Mesendoderm (in vitro differentiated cells): Measurements from ENCODE around the gene SLC44A3.

Experiments used
- DNase-seq: peaks from one replicate; pipeline ENCODE4 v3.0.0; 2013
- H2AK5ac ChIP-seq: 2 replicates; pipeline ENCODE4 v1.6.1; 2013; ENCODE audit warnings: low read length, inconsistent platforms
- H2BK120ac ChIP-seq: 2 replicates; pipeline ENCODE4 v1.6.1; 2013; ENCODE audit warnings: low read depth, mild to moderate bottlenecking, low read length, moderate library complexity, mixed read lengths
- H2BK15ac ChIP-seq: replicated peaks from 2 replicates; pipeline ENCODE4 v1.6.1; 2013; ENCODE audit warnings: low read depth, mild to moderate bottlenecking, moderate library complexity
- H2BK5ac ChIP-seq: 2 replicates; pipeline ENCODE4 v1.6.1; 2013; ENCODE audit warnings: low read length, inconsistent platforms
- H3K18ac ChIP-seq: 2 replicates; pipeline ENCODE4 v1.6.1; 2013; ENCODE audit warnings: mild to moderate bottlenecking, low read length, mixed read lengths
- H3K23ac ChIP-seq: one replicate; pipeline ENCODE4 v1.6.1; 2013; ENCODE audit warnings: low read length
- H3K27ac ChIP-seq: 2 replicates; pipeline ENCODE4 v1.5.1; 2013; ENCODE audit warnings: low read depth, mild to moderate bottlenecking, inconsistent platforms, low read length, moderate library complexity
- H3K27me3 ChIP-seq: 2 replicates; pipeline ENCODE4 v1.6.1; 2013; ENCODE audit warnings: low read length, control low read depth, mild to moderate bottlenecking, inconsistent platforms; ENCODE audit not compliant: insufficient read depth, poor library complexity
- H3K36me3 ChIP-seq: 2 replicates; pipeline ENCODE4 v1.6.1; 2013; ENCODE audit warnings: low read length, inconsistent platforms; ENCODE audit not compliant: control insufficient read depth, insufficient read depth
- H3K4ac ChIP-seq: one replicate; pipeline ENCODE4 v1.6.1; 2013; ENCODE audit warnings: low read depth, mild to moderate bottlenecking, low read length, moderate library complexity
- H3K4me1 ChIP-seq: 2 replicates; pipeline ENCODE4 v1.6.1; 2013; ENCODE audit warnings: low read depth, low read length, inconsistent platforms; ENCODE audit not compliant: control insufficient read depth
- H3K4me2 ChIP-seq: 2 replicates; pipeline ENCODE4 v1.6.1; 2013; ENCODE audit warnings: low read length
- H3K4me3 ChIP-seq: 2 replicates; pipeline ENCODE4 v1.5.1; 2013; ENCODE audit warnings: mild to moderate bottlenecking, low read length
- H3K56ac ChIP-seq: one replicate; pipeline ENCODE4 v1.6.1; 2013; ENCODE audit warnings: low read length
- H3K79me1 ChIP-seq: 2 replicates; pipeline ENCODE4 v1.6.1; 2013; ENCODE audit warnings: low read length, inconsistent platforms
- H3K79me2 ChIP-seq: 2 replicates; pipeline ENCODE4 v1.6.1; 2013; ENCODE audit warnings: mild to moderate bottlenecking, low read length; ENCODE audit not compliant: control insufficient read depth, insufficient read depth
- H3K9ac ChIP-seq: 2 replicates; pipeline ENCODE4 v1.6.1; 2013; ENCODE audit warnings: low read length, inconsistent platforms
- H4K5ac ChIP-seq: one replicate; pipeline ENCODE4 v1.6.1; 2013; ENCODE audit warnings: low read length
- H4K8ac ChIP-seq: one replicate; pipeline ENCODE4 v1.6.1; 2013; ENCODE audit warnings: low read depth, mild to moderate bottlenecking, control low read depth, low read length, moderate library complexity
- WGBS: extraction: QIAGEN DNeasy Blood & Tissue Kit; methylation state at CpG from one replicate; pipeline ENCODE4 v1.1.7; 2013; ENCODE audit warnings: low lambda C conversion rate, missing lambda C conversion rate; ENCODE audit not compliant: insufficient coverage; ENCODE audit errors: extremely low coverage; 5-methylcytosine and 5-hydroxymethylcytosine counted together

Gene SLC44A3

GRCh38 chr1:94878329-94878728, 58.2 kb downstream of the SLC44A3 start:
- H3K4me1 ChIP-seq, result no peaks in the 10 kb centered on the region
- no peak overlapping the region for H4K5ac ChIP-seq
- H3K23ac ChIP-seq, result no peak overlapping the region
- no peak overlapping the region for H3K4me3 ChIP-seq
- no peaks in the 10 kb centered on the region for H3K79me2 ChIP-seq
- H2BK5ac ChIP-seq, result no peak overlapping the region
- H3K79me1 ChIP-seq, result no peaks in the 10 kb centered on the region
- H2BK120ac ChIP-seq, result no peak overlapping the region
- no peaks in the 10 kb centered on the region for H3K36me3 ChIP-seq
- DNase-seq, result no peak
- no peak overlapping the region for H3K56ac ChIP-seq
- H3K9ac ChIP-seq, result no peak overlapping the region
- no CpG with 5 or more reads among the region's 5 CpGs for WGBS
- no peak overlapping the region for H3K18ac ChIP-seq
- no peak overlapping the region for H3K4ac ChIP-seq
- no peak overlapping the region for H3K27ac ChIP-seq
- H3K27me3 ChIP-seq, result no peaks in the 10 kb centered on the region
- no peak overlapping the region for H2AK5ac ChIP-seq
- no peak overlapping the region for H2BK15ac ChIP-seq
- H3K4me2 ChIP-seq, result no peak overlapping the region
- no peak overlapping the region for H4K8ac ChIP-seq

- no peaks in the 10 kb centered on the region for H3K36me3 ChIP-seq
- H2AK5ac ChIP-seq, result no peak overlapping the region
- no peak overlapping the region for H2BK5ac ChIP-seq
- H3K79me1 ChIP-seq, result no peaks in the 10 kb centered on the region
- WGBS, result no CpG with 5 or more reads among the region's 4 CpGs
- no peak overlapping the region for H3K56ac ChIP-seq
- no peaks in the 10 kb centered on the region for H3K27me3 ChIP-seq
- H4K5ac ChIP-seq, result no peak overlapping the region
- H3K27ac ChIP-seq, result no peak overlapping the region
- H3K4ac ChIP-seq, result no peak overlapping the region
- H2BK120ac ChIP-seq, result no peak overlapping the region
- peaks cover 2% of the 10 kb centered on the region for H3K4me1 ChIP-seq
- no peak overlapping the region for H3K4me2 ChIP-seq
- no peak overlapping the region for H3K18ac ChIP-seq
- no peaks in the 10 kb centered on the region for H3K79me2 ChIP-seq
- no peak overlapping the region for H2BK15ac ChIP-seq
- H3K4me3 ChIP-seq, result no peak overlapping the region
- no peak overlapping the region for H4K8ac ChIP-seq
- H3K23ac ChIP-seq, result no peak overlapping the region
- H3K9ac ChIP-seq, result no peak overlapping the region
- DNase-seq, result no peak
Measured at GRCh38 chr1:94883691-94884090, 63.5 kb downstream of the SLC44A3 start.

- no peaks in the 10 kb centered on the region for H3K79me2 ChIP-seq
- no peak overlapping the region for H3K4me2 ChIP-seq
- no peak overlapping the region for H3K4me3 ChIP-seq
- no peak overlapping the region for H3K27ac ChIP-seq
- H3K23ac ChIP-seq, result no peak overlapping the region
- no peaks in the 10 kb centered on the region for H3K27me3 ChIP-seq
- no peaks in the 10 kb centered on the region for H3K36me3 ChIP-seq
- H2BK15ac ChIP-seq, result no peak overlapping the region
- H2BK5ac ChIP-seq, result no peak overlapping the region
- no peaks in the 10 kb centered on the region for H3K79me1 ChIP-seq
- H2BK120ac ChIP-seq, result no peak overlapping the region
- WGBS, result no CpG with 5 or more reads among the region's 6 CpGs
- peaks cover 2% of the 10 kb centered on the region for H3K4me1 ChIP-seq
- no peak overlapping the region for H4K8ac ChIP-seq
- H4K5ac ChIP-seq, result no peak overlapping the region
- no peak overlapping the region for H2AK5ac ChIP-seq
- no peak overlapping the region for H3K18ac ChIP-seq
- H3K4ac ChIP-seq, result no peak overlapping the region
- no peak overlapping the region for H3K56ac ChIP-seq
- DNase-seq, result peak; percentile 95
- no peak overlapping the region for H3K9ac ChIP-seq
Measured at GRCh38 chr1:94884106-94884505, 63.9 kb downstream of the SLC44A3 start.

- Histone ChIP-seq H3K4ac (no peak overlapping the region), H3K79me2 (no peaks in the 10 kb centered on the region), H3K4me1 (peaks cover 2% of the 10 kb centered on the region), H3K23ac (no peak overlapping the region), H3K18ac (no peak overlapping the region), H3K56ac (no peak overlapping the region), H2AK5ac (no peak overlapping the region), H3K36me3 (no peaks in the 10 kb centered on the region), H3K79me1 (no peaks in the 10 kb centered on the region), H4K5ac (no peak overlapping the region), H3K27ac (no peak overlapping the region), H3K4me2 (no peak overlapping the region), H3K27me3 (no peaks in the 10 kb centered on the region), H4K8ac (no peak overlapping the region), H2BK5ac (no peak overlapping the region), H2BK15ac (no peak overlapping the region), H3K9ac (no peak overlapping the region), H3K4me3 (no peak overlapping the region), H2BK120ac (no peak overlapping the region)
- DNase-seq, result no peak
- WGBS, result no CpG with 5 or more reads among the region's 6 CpGs
Measured at GRCh38 chr1:94884507-94884906, 64.3 kb downstream of the SLC44A3 start.

GRCh38 chr1:94886361-94886760, 66.2 kb downstream of the SLC44A3 start:
- H3K27me3 ChIP-seq, result no peaks in the 10 kb centered on the region
- no peaks in the 10 kb centered on the region for H3K79me1 ChIP-seq
- H3K4ac ChIP-seq, result no peak overlapping the region
- DNase-seq, result no peak
- no peak overlapping the region for H3K27ac ChIP-seq
- H4K5ac ChIP-seq, result no peak overlapping the region
- H3K36me3 ChIP-seq, result no peaks in the 10 kb centered on the region
- no peak overlapping the region for H3K18ac ChIP-seq
- no peak overlapping the region for H3K23ac ChIP-seq
- no CpG with 5 or more reads among the region's 5 CpGs for WGBS
- no peak overlapping the region for H3K56ac ChIP-seq
- no peak overlapping the region for H2BK120ac ChIP-seq
- no peak overlapping the region for H2AK5ac ChIP-seq
- H3K9ac ChIP-seq, result no peak overlapping the region
- H3K79me2 ChIP-seq, result no peaks in the 10 kb centered on the region
- no peak overlapping the region for H2BK15ac ChIP-seq
- H3K4me3 ChIP-seq, result no peak overlapping the region
- H2BK5ac ChIP-seq, result no peak overlapping the region
- no peak overlapping the region for H3K4me2 ChIP-seq
- peaks cover 2% of the 10 kb centered on the region for H3K4me1 ChIP-seq
- H4K8ac ChIP-seq, result no peak overlapping the region

GRCh38 chr1:94887106-94887505, 66.9 kb downstream of the SLC44A3 start:
- no peak overlapping the region for H3K4me2 ChIP-seq
- no peak overlapping the region for H3K23ac ChIP-seq
- no peak overlapping the region for H4K8ac ChIP-seq
- H3K27ac ChIP-seq, result no peak overlapping the region
- no peaks in the 10 kb centered on the region for H3K36me3 ChIP-seq
- no peak overlapping the region for H2BK120ac ChIP-seq
- peaks cover 2% of the 10 kb centered on the region for H3K4me1 ChIP-seq
- H2BK5ac ChIP-seq, result no peak overlapping the region
- no peak overlapping the region for H2AK5ac ChIP-seq
- no peaks in the 10 kb centered on the region for H3K79me2 ChIP-seq
- no peaks in the 10 kb centered on the region for H3K27me3 ChIP-seq
- no peak overlapping the region for H2BK15ac ChIP-seq
- H3K4ac ChIP-seq, result no peak overlapping the region
- no CpG with 5 or more reads among the region's 3 CpGs for WGBS
- H3K56ac ChIP-seq, result no peak overlapping the region
- no peaks in the 10 kb centered on the region for H3K79me1 ChIP-seq
- no peak for DNase-seq
- H3K4me3 ChIP-seq, result no peak overlapping the region
- H3K18ac ChIP-seq, result no peak overlapping the region
- no peak overlapping the region for H4K5ac ChIP-seq
- no peak overlapping the region for H3K9ac ChIP-seq
